Measurements from ENCODE around the gene WDPCP. TPM values are rescaled to one million over a fixed set of nuclear protein-coding genes. Genes with fewer than 3 reads are reported as not detected.

Gene WDPCP
- total RNA-seq, result 53.5 TPM

DNA sequence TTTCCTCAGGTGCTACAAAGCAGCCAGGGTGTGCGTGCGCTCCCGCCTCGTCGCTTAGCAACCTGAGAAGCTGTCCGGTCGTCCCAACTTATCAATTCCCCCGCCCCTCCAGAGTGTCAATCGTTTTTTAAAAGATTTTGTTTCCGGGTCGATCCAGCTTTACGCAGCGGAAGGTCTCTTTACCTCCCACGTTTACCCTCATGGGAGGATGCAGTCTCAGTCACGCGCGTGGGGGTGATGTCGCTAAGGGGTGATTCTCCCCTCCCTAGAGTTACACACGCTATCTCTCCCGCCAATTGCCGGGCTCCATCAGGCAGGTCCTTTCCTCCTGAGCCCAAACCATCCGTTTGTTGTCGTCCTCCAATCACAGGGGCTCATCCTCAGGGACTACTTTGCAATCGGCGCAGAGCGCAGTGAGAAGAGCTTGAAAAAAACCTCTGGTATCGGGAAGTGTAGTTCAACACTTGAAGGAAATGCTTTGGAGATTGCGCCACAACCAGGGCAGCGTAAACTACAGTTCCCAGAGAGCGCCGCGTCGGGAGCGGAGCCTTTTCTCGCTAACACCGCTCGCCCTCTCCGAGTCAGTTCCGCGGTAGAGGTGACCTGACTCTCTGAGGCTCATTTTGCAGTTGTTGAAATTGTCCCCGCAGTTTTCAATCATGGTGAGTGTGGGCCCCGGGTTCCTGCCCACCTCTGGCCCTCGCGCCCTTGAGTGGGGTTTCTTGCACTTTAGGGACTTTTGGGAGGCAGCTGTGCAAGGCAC is at the start of gene WDPCP, which contains the start of gene MDH1:
WDPCP (minus strand) TSS at position 93 of the 763 bp plus-strand sequence. CDS start 206 bp downstream, outside the sequence.
MDH1 (plus strand) TSS at position 579 of the 763 bp plus-strand sequence; CDS start at position 660, 81 bp downstream.

Other genes with a start within 250 kb of the WDPCP start
- 138 TPM for gene MDH1, start 486 bp upstream of the WDPCP start, total RNA-seq